ENCODE measurements around the gene MLLT10.

Gene MLLT10

GRCh38 chr10:21510241-21511094, 23.6 kb upstream of the MLLT10 start:
- DNase-seq (ENCODE audit: low spot score) (no peak), ATAC-seq (ENCODE audit: low read depth) (no peak)
- no peak overlapping the region for H3K4me3 ChIP-seq (ENCODE audit: severe bottlenecking)
- H3K4me1 ChIP-seq (ENCODE audit: insufficient read depth, poor library complexity, severe bottlenecking), result no peaks in the 10 kb centered on the region
- no peaks in the 10 kb centered on the region for H3K9me3 ChIP-seq (ENCODE audit: severe bottlenecking)
- no peaks in the 10 kb centered on the region for H3K36me3 ChIP-seq (ENCODE audit: low read depth)
- no peak overlapping the region for H3K27ac ChIP-seq (ENCODE audit: poor library complexity, severe bottlenecking)
- H3K27me3 ChIP-seq (ENCODE audit: insufficient read depth, poor library complexity, severe bottlenecking), result no peaks in the 10 kb centered on the region
- no peak for TF ChIP-seq CTCF (IDR thresholded peaks at IDR 0.05; ENCODE audit: poor library complexity, severe bottlenecking)

GRCh38 chr10:21511095-21511570, 22.9 kb upstream of the MLLT10 start:
- no peak overlapping the region for H3K4me3 ChIP-seq (ENCODE audit: severe bottlenecking)
- H3K27me3 ChIP-seq (ENCODE audit: insufficient read depth, poor library complexity, severe bottlenecking), result no peaks in the 10 kb centered on the region
- H3K4me1 ChIP-seq (ENCODE audit: insufficient read depth, poor library complexity, severe bottlenecking), result no peaks in the 10 kb centered on the region
- TF ChIP-seq CTCF (IDR thresholded peaks at IDR 0.05; ENCODE audit: poor library complexity, severe bottlenecking), result no peak
- H3K36me3 ChIP-seq (ENCODE audit: low read depth), result no peaks in the 10 kb centered on the region
- ATAC-seq (ENCODE audit: low read depth), result no peak
- no peaks in the 10 kb centered on the region for H3K9me3 ChIP-seq (ENCODE audit: severe bottlenecking)
- DNase-seq (ENCODE audit: low spot score), result no peak
- no peak overlapping the region for H3K27ac ChIP-seq (ENCODE audit: poor library complexity, severe bottlenecking)

- DNase-seq (ENCODE audit: low spot score), result no peak
These were observed 22.0 kb upstream of the MLLT10 start for GRCh38 chr10:21511946-21512572.

GRCh38 chr10:21512573-21513404, 21.2 kb upstream of the MLLT10 start:
- ATAC-seq (ENCODE audit: low read depth) (no peak), DNase-seq (ENCODE audit: low spot score) (no peak)
- no peaks in the 10 kb centered on the region for H3K36me3 ChIP-seq (ENCODE audit: low read depth)
- H3K27me3 ChIP-seq (ENCODE audit: insufficient read depth, poor library complexity, severe bottlenecking), result no peaks in the 10 kb centered on the region
- no peaks in the 10 kb centered on the region for H3K9me3 ChIP-seq (ENCODE audit: severe bottlenecking)
- no peak overlapping the region for H3K27ac ChIP-seq (ENCODE audit: poor library complexity, severe bottlenecking)
- H3K4me3 ChIP-seq (ENCODE audit: severe bottlenecking), result no peak overlapping the region
- H3K4me1 ChIP-seq (ENCODE audit: insufficient read depth, poor library complexity, severe bottlenecking), result no peaks in the 10 kb centered on the region
- no peak for TF ChIP-seq CTCF (IDR thresholded peaks at IDR 0.05; ENCODE audit: poor library complexity, severe bottlenecking)

More at GRCh38 chr10:21511946-21512572, 22.0 kb upstream of the MLLT10 start:
- no peaks in the 10 kb centered on the region for H3K36me3 ChIP-seq (ENCODE audit: low read depth)
- no peak for ATAC-seq (ENCODE audit: low read depth)
- no peak overlapping the region for H3K27ac ChIP-seq (ENCODE audit: poor library complexity, severe bottlenecking)
- no peak for TF ChIP-seq CTCF (IDR thresholded peaks at IDR 0.05; ENCODE audit: poor library complexity, severe bottlenecking)
- no peaks in the 10 kb centered on the region for H3K4me1 ChIP-seq (ENCODE audit: insufficient read depth, poor library complexity, severe bottlenecking)
- H3K27me3 ChIP-seq (ENCODE audit: insufficient read depth, poor library complexity, severe bottlenecking), result no peaks in the 10 kb centered on the region
- H3K4me3 ChIP-seq (ENCODE audit: severe bottlenecking), result no peak overlapping the region
- no peaks in the 10 kb centered on the region for H3K9me3 ChIP-seq (ENCODE audit: severe bottlenecking)

Data from RWPE2 (cell line).